Pons (tissue), 1 donor: Measurements from ENCODE around the gene CCSER2.
A peak's percentile ranks its signal among the peaks of the same experiment; 100 is the strongest.
"Not testable (repeated sequence)": the region's sequence is repeated elsewhere in the genome, so short reads cannot be mapped to it uniquely, and the experiment has no call there.

ENCODE experiments used
- DNase-seq: peaks from one replicate; pipeline ENCODE4 v3.0.0-alpha.2; 2016; ENCODE audit warnings: low spot score

CCSER2 gene

GRCh38 chr10:84347575-84348002 lies 19.2 kb downstream of the CCSER2 start:
- DNase-seq: not testable (repeated sequence)

GRCh38 chr10:84348447-84348846 lies 20.1 kb downstream of the CCSER2 start:
- no peak for DNase-seq

- no peak for DNase-seq
Observed at GRCh38 chr10:84348860-84349259, 20.5 kb downstream of the CCSER2 start.

GRCh38 chr10:84352251-84352842 lies 24.0 kb downstream of the CCSER2 start:
- DNase-seq: peak; percentile 75

- no peak for DNase-seq
Observed at GRCh38 chr10:84353052-84353803, 24.8 kb downstream of the CCSER2 start.

- no peak for DNase-seq
Observed at GRCh38 chr10:84354623-84355022, 26.2 kb downstream of the CCSER2 start.

GRCh38 chr10:84355106-84355505 lies 26.7 kb downstream of the CCSER2 start:
- DNase-seq: no peak

- no peak for DNase-seq
Observed at GRCh38 chr10:84356928-84357327, 28.5 kb downstream of the CCSER2 start.

GRCh38 chr10:84358743-84359142 lies 30.4 kb downstream of the CCSER2 start:
- no peak for DNase-seq

GRCh38 chr10:84360637-84361365 lies 32.4 kb downstream of the CCSER2 start:
- DNase-seq: no peak

- no peak for DNase-seq
Observed at GRCh38 chr10:84365335-84365881, 37.0 kb downstream of the CCSER2 start.

GRCh38 chr10:84366041-84366440 lies 37.7 kb downstream of the CCSER2 start:
- DNase-seq: no peak

- DNase-seq: no peak
Observed at GRCh38 chr10:84367256-84367655, 38.9 kb downstream of the CCSER2 start.

- no peak for DNase-seq
Observed at GRCh38 chr10:84368828-84369227, 40.4 kb downstream of the CCSER2 start.

GRCh38 chr10:84370283-84370682 lies 41.9 kb downstream of the CCSER2 start:
- DNase-seq: no peak

GRCh38 chr10:84371944-84372343 lies 43.6 kb downstream of the CCSER2 start:
- DNase-seq: no peak

GRCh38 chr10:84373000-84373399 lies 44.6 kb downstream of the CCSER2 start:
- DNase-seq: no peak

GRCh38 chr10:84374455-84374854 lies 46.1 kb downstream of the CCSER2 start:
- DNase-seq: no peak

- peak; percentile 72 for DNase-seq
Observed at GRCh38 chr10:84375011-84375410, 46.6 kb downstream of the CCSER2 start.

- DNase-seq: no peak
Observed at GRCh38 chr10:84375881-84376280, 47.5 kb downstream of the CCSER2 start.

- no peak for DNase-seq
Observed at GRCh38 chr10:84388148-84388547, 59.8 kb downstream of the CCSER2 start.

- no peak for DNase-seq
Observed at GRCh38 chr10:84390364-84390763, 62.0 kb downstream of the CCSER2 start.

- DNase-seq: peak; percentile 91
Observed at GRCh38 chr10:84391326-84391725, 62.9 kb downstream of the CCSER2 start.
